NT2/D1 (cell line): ENCODE data around the gene SLFN12L.

Experiments used
- SUZ12 ChIP-seq: IDR thresholded peaks from 2 replicates; pipeline ENCODE4 v1.6.1; 2011; ENCODE audit not compliant: insufficient read length, insufficient read depth; ENCODE audit errors: extremely low read depth
- YY1 ChIP-seq: IDR thresholded peaks from 2 replicates; pipeline ENCODE4 v1.6.1; 2011; ENCODE audit not compliant: insufficient read length, insufficient read depth
- ZNF274 ChIP-seq: IDR thresholded peaks from 2 replicates; pipeline ENCODE4 v1.6.1; 2011; ENCODE audit warnings: mild to moderate bottlenecking, low read depth, low read length

GRCh38 chr17:35519439-35519838 is 18.0 kb downstream of the SLFN12L start:
- no peak for TF ChIP-seq ZNF274
- no peak for TF ChIP-seq YY1
- no peak for TF ChIP-seq SUZ12
